Activated naive CD4-positive, alpha-beta T cell (primary cell): Measurements from ENCODE around the gene NDN.

Experiments used
- DNase-seq, 4 experiments: peaks; one replicate each; lab custom pipeline; 2025; lab: John Stamatoyannopoulos, UW

Gene NDN

GRCh38 chr15:23642413-23643044 is 44.6 kb downstream of the NDN start:
- peak in 1 of 4 experiments; percentile 3 for DNase-seq
